K562 (cell line): Measurements from ENCODE around the gene NFE2. TPM values are rescaled to one million over a fixed set of nuclear protein-coding genes. Genes with fewer than 3 reads are reported as not detected.
A peak's percentile ranks its signal among the peaks of the same experiment; 100 is the strongest.

ENCODE experiments used
- ASH1L ChIP-seq: fragments of 450-650 bp; IDR thresholded peaks from 2 replicates; pipeline ENCODE4 v1.6.1; 2018; ENCODE audit warnings: borderline replicate concordance, mild to moderate bottlenecking, low read depth; ENCODE audit not compliant: partially characterized antibody
- CBX1 ChIP-seq: sonication (generic); IDR thresholded peaks from 2 replicates; pipeline ENCODE4 v1.6.1; 2016; ENCODE audit warnings: antibody characterized with exemption, low read depth, mild to moderate bottlenecking
- CBX2 ChIP-seq: fragments of 200-600 bp; sonication (generic); IDR thresholded peaks from one replicate; pipeline ENCODE4 v1.6.1; 2012; ENCODE audit warnings: mild to moderate bottlenecking, low read length, inconsistent platforms; ENCODE audit not compliant: insufficient read depth, poor library complexity, severe bottlenecking
- COPS2 ChIP-seq: fragments of 450-650 bp; conservative IDR thresholded peaks from 2 replicates; pipeline ENCODE4 v1.6.1; 2016; ENCODE audit warnings: mild to moderate bottlenecking, moderate library complexity
- E2F3 ChIP-seq: fragments of 250-450 bp; sonication (Bioruptor Pico); IDR thresholded peaks from 2 replicates; pipeline ENCODE4 v1.4.0; 2020; ENCODE audit warnings: mild to moderate bottlenecking
- FOXM1 ChIP-seq, 2 experiments: fragments of 450-650 bp in 1 of 2; sonication (generic) in 1 of 2; formaldehyde crosslinking in 1 of 2; IDR thresholded peaks; 2 replicates each; pipeline versions ENCODE4 v1.6.1 to v1.9.0; 2017 to 2022; ENCODE audit warnings: low read depth in 2 of 2, mild to moderate bottlenecking in 2 of 2, missing genetic modification reagents in 1 of 2, moderate library complexity in 1 of 2
- GABPA ChIP-seq: fragments of 200-800 bp; sonication (Bioruptor generic); conservative IDR thresholded peaks from 2 replicates; pipeline ENCODE4 v1.6.1; 2016; ENCODE audit warnings: low read depth, missing genetic modification characterization, missing compliant biosample characterization
- HDAC6 ChIP-seq: IDR thresholded peaks from 2 replicates; pipeline ENCODE4 v1.6.1; 2012; ENCODE audit warnings: low read depth, mild to moderate bottlenecking, control low read depth, inconsistent platforms, low read length, moderate library complexity
- HDGF ChIP-seq: fragments of 450-650 bp; IDR thresholded peaks from 2 replicates; pipeline ENCODE4 v1.6.1; 2016
- LARP7 ChIP-seq: fragments of 450-650 bp; IDR thresholded peaks from 2 replicates; pipeline ENCODE4 v1.6.1; 2016
- MAFG ChIP-seq: fragments of 450-650 bp; conservative IDR thresholded peaks from 2 replicates; pipeline ENCODE4 v1.6.1; 2016; ENCODE audit warnings: missing genetic modification characterization, missing compliant biosample characterization
- MTF1 ChIP-seq: fragments of 250-450 bp; sonication (Bioruptor Pico); IDR thresholded peaks from 2 replicates; pipeline ENCODE4 v1.9.0; 2021; ENCODE audit warnings: moderate library complexity, mild to moderate bottlenecking, inconsistent platforms, borderline replicate concordance
- NR0B1 ChIP-seq: fragments of 450-650 bp; IDR thresholded peaks from one replicate; pipeline ENCODE4 v1.6.1; 2018; ENCODE audit warnings: mild to moderate bottlenecking, moderate library complexity; ENCODE audit not compliant: partially characterized antibody
- NRF1 ChIP-seq, 2 experiments: fragments of 450-650 bp; IDR thresholded peaks in 1 of 2; conservative IDR thresholded peaks in 1 of 2; 2 replicates each; pipeline ENCODE4 v1.6.1; 2014; ENCODE audit warnings: mild to moderate bottlenecking in 2 of 2
- SNIP1 ChIP-seq: fragments of 450-650 bp; IDR thresholded peaks from 2 replicates; pipeline ENCODE4 v1.7.1; 2017; ENCODE audit warnings: low read depth, mild to moderate bottlenecking
- THRB ChIP-seq: fragments of 450-650 bp; formaldehyde crosslinking; conservative IDR thresholded peaks from 2 replicates; pipeline ENCODE4 v1.4.0; 2022; ENCODE audit warnings: mild to moderate bottlenecking, missing genetic modification characterization
- ZC3H8 ChIP-seq: fragments of 450-650 bp; IDR thresholded peaks from 2 replicates; pipeline ENCODE4 v1.6.1; 2017
- ZFP1 ChIP-seq: fragments of 450-650 bp; formaldehyde crosslinking; IDR thresholded peaks from 2 replicates; pipeline ENCODE4 v1.4.0; 2020; ENCODE audit warnings: mild to moderate bottlenecking, mixed read lengths
- polyA plus RNA-seq, 8 experiments: library from polyadenylated mRNA; depleted of rRNA in 4 of 8; stranded (reverse) in 5 of 8; unstranded in 3 of 8; fragments of >200 nt; fragmentation: Nextera tagmentation in 2 of 8; fragmentation: Illumina TruSeq in 1 of 8; extraction: Ambion mirVana in 2 of 8; extraction: Trizol in 1 of 8; gene quantifications; 2 replicates each; pipeline versions ENCODE4 v1.2.1 to v1.2.3, GENCODE V29; 2011 to 2014; ENCODE audit warnings: inconsistent platforms in 1 of 8, missing spikeins in 1 of 8
- total RNA-seq, 7 experiments: library from RNA; depleted of rRNA in 6 of 7; stranded (reverse); fragments of >200 nt in 6 of 7; fragmentation: Illumina TruSeq in 2 of 7; extraction: Trizol in 2 of 7; gene quantifications; 2 replicates each; pipeline versions ENCODE4 v1.2.1 to v1.2.3, GENCODE V29; 2011 to 2021; ENCODE audit warnings: low replicate concordance in 1 of 7
- TF ChIP-seq, protein P1 (sequence below): fragments of 450-650 bp; IDR thresholded peaks from 2 replicates; pipeline ENCODE4 v1.6.1; 2016; ENCODE audit warnings: antibody characterized with exemption
- TF ChIP-seq, protein P2 (sequence below): sonication (generic); formaldehyde crosslinking; IDR thresholded peaks from 2 replicates; pipeline ENCODE4 v1.8.0; 2022; ENCODE audit warnings: mild to moderate bottlenecking, missing genetic modification reagents

NFE2 gene
- total and polyA plus RNA-seq, 9 of the 15 experiments (the other 6 are each of a cell fraction or from before 2014, with no cell fraction given), result 12.3 to 282 (median 208) TPM

GRCh38 chr12:54259194-54260011 lies 41.4 kb downstream of the NFE2 start (continued):
- TF ChIP-seq, protein P1, sequence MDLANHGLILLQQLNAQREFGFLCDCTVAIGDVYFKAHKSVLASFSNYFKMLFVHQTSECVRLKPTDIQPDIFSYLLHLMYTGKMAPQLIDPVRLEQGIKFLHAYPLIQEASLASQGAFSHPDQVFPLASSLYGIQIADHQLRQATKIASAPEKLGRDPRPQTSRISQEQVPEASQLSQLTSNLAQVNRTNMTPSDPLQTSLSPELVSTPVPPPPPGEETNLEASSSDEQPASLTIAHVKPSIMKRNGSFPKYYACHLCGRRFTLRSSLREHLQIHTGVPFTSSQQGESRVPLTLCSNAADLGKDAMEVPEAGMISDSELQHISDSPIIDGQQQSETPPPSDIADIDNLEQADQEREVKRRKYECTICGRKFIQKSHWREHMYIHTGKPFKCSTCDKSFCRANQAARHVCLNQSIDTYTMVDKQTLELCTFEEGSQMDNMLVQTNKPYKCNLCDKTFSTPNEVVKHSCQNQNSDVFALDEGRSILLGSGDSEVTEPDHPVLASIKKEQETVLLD, result 0 out of 2 replicates have a peak, but pooled peaks have one; percentile 59
- TF ChIP-seq MAFG (no peak), MTF1 (CRISPR knock-in tag) (no peak), CBX1 (no peak), HDGF (no peak), COPS2 (no peak), THRB (CRISPR knock-in tag) (no peak), CBX2 (no peak), NR0B1 (no peak), E2F3 (CRISPR knock-in tag) (no peak), ZC3H8 (no peak), FOXM1 (IDR thresholded peaks at IDR 0.05; ENCODE audit: low read depth) (peak; percentile 24; the same call in 1 of the 2 replicates), FOXM1 (CRISPR knock-in tag; IDR thresholded peaks at IDR 0.05; ENCODE audit: low read depth) (no peak), SNIP1 (no peak), GABPA (tag) (no peak), ZFP1 (CRISPR knock-in tag) (no peak), NRF1 (conservative IDR thresholded peaks at IDR 0.05 in 1 of 2, IDR thresholded peaks at IDR 0.05 in 1 of 2) (peak; percentile 92 to 93), LARP7 (no peak), ASH1L (no peak), HDAC6 (no peak)
- TF ChIP-seq, protein P2, sequence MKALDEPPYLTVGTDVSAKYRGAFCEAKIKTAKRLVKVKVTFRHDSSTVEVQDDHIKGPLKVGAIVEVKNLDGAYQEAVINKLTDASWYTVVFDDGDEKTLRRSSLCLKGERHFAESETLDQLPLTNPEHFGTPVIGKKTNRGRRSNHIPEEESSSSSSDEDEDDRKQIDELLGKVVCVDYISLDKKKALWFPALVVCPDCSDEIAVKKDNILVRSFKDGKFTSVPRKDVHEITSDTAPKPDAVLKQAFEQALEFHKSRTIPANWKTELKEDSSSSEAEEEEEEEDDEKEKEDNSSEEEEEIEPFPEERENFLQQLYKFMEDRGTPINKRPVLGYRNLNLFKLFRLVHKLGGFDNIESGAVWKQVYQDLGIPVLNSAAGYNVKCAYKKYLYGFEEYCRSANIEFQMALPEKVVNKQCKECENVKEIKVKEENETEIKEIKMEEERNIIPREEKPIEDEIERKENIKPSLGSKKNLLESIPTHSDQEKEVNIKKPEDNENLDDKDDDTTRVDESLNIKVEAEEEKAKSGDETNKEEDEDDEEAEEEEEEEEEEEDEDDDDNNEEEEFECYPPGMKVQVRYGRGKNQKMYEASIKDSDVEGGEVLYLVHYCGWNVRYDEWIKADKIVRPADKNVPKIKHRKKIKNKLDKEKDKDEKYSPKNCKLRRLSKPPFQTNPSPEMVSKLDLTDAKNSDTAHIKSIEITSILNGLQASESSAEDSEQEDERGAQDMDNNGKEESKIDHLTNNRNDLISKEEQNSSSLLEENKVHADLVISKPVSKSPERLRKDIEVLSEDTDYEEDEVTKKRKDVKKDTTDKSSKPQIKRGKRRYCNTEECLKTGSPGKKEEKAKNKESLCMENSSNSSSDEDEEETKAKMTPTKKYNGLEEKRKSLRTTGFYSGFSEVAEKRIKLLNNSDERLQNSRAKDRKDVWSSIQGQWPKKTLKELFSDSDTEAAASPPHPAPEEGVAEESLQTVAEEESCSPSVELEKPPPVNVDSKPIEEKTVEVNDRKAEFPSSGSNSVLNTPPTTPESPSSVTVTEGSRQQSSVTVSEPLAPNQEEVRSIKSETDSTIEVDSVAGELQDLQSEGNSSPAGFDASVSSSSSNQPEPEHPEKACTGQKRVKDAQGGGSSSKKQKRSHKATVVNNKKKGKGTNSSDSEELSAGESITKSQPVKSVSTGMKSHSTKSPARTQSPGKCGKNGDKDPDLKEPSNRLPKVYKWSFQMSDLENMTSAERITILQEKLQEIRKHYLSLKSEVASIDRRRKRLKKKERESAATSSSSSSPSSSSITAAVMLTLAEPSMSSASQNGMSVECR (CRISPR knock-in tag), result peak; percentile 60; the same call in 1 of the 2 replicates
